IgD-negative memory B cell (primary cell): ENCODE data around the gene LRIT1. TPM values are rescaled to one million over a fixed set of nuclear protein-coding genes. Genes with fewer than 3 reads are reported as not detected.

ENCODE experiments used
- H3K27ac Mint-ChIP-seq, 3 donors: one replicate each; pipeline ENCODE4 v1.8.0; 2020 to 2022; ENCODE audit warnings: mild to moderate bottlenecking in 3 of 3, mixed read lengths in 3 of 3, moderate library complexity in 1 of 3
- H3K27me3 Mint-ChIP-seq: one replicate; pipeline ENCODE4 v1.8.0; 2021; ENCODE audit warnings: mixed read lengths
- H3K36me3 Mint-ChIP-seq: one replicate; pipeline ENCODE4 v1.8.0; 2020; ENCODE audit warnings: mild to moderate bottlenecking, mixed read lengths
- H3K4me1 Mint-ChIP-seq, 3 donors: one replicate each; pipeline ENCODE4 v1.8.0; 2020 to 2022; ENCODE audit warnings: mixed read lengths in 3 of 3, mild to moderate bottlenecking in 1 of 3
- H3K4me3 Mint-ChIP-seq, 4 donors: one replicate each; pipeline ENCODE4 v1.8.0; 2020 to 2022; ENCODE audit warnings: mild to moderate bottlenecking in 4 of 4, mixed read lengths in 4 of 4, moderate library complexity in 3 of 4
- H3K9me3 Mint-ChIP-seq, 3 donors: one replicate each; pipeline ENCODE4 v1.8.0; 2020 to 2021; ENCODE audit warnings: mixed read lengths in 3 of 3, mild to moderate bottlenecking in 1 of 3
- polyA plus RNA-seq: library from polyadenylated mRNA; unstranded; fragments of 300-500 nt; fragmentation: Illumina TruSeq; gene quantifications from one replicate; pipeline ENCODE4 v1.2.3, GENCODE V29; 2021

The LRIT1 gene
- polyA plus RNA-seq, 1 donor from 2014 or later = not detected

DNA sequence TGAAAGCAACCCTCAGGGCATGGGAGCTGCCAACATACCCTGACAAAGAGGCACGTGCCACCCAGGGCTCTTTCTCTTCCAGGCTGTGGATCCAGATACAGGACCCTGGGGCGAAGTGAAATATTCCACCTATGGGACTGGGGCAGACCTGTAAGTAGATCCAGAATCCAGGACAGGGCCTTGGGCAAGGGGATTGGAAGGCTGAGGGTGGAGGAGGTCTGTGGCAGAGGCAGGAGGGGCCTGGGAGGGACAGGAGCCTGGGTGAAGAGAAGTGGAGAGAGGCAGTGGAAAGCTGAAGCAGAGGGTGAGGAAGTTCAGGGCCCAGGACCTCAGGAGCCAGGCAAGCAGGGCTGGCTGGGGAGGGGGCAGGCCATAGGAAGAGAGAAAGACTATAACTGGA lies 29.8 kb downstream of the LRIT1 start:
- Mint-ChIP-seq H3K36me3 (no peaks in the 10 kb centered on the region), H3K9me3 (no peaks in the 10 kb centered on the region), H3K4me3 (no peak overlapping the region), H3K27ac (peak overlapping the region in 1 of 3 donors; percentile 19), H3K4me1 (no peaks in the 10 kb centered on the region), H3K27me3 (peaks cover 4% of the 10 kb centered on the region)

GRCh38 chr10:84208023-84208422 lies 33.3 kb downstream of the LRIT1 start:
- Mint-ChIP-seq H3K4me1 (peaks cover 0 to 3% (median 0%) of the 10 kb centered on the region in 3 donors), H3K27ac (no peak overlapping the region), H3K4me3 (no peak overlapping the region), H3K36me3 (no peaks in the 10 kb centered on the region), H3K27me3 (peaks cover 4% of the 10 kb centered on the region), H3K9me3 (no peaks in the 10 kb centered on the region)

DNA sequence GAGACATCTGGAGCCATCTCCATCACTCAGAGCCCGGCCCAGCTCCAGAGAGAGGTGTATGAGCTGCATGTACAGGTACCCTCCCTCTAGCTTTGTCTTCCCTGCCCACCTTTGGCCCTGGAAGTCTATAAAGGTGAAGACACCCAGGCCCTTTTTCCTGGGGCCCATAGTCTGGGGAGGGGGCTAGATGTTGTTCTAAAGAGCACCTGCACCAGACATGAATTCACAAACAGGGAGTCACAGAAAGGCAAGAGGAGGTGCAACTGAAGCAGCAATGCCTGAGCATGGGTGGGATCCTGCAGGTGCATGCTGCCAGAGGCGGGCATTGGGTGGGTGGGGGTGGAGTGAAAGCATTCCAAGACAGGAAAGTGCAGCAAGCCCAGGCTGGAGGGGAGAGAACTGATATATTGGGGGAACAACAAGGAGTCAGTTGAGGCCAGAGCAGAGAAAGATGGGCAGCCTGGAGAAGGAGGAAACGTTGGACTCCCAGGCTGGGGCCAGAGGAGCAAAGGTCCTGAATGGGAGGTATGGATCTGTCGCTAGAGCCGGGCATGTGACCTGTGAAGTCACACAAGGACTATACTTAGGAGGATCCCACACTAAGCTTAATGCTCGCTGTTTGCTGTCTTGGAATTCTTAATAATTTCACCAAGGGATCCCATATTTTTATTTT lies 35.4 kb downstream of the LRIT1 start:
- no peaks in the 10 kb centered on the region for H3K36me3 Mint-ChIP-seq
- H3K27ac Mint-ChIP-seq = no peak overlapping the region
- peaks cover 0 to 3% (median 0%) of the 10 kb centered on the region in 3 donors for H3K4me1 Mint-ChIP-seq
- H3K4me3 Mint-ChIP-seq = no peak overlapping the region
- peaks cover 4% of the 10 kb centered on the region for H3K27me3 Mint-ChIP-seq
- H3K9me3 Mint-ChIP-seq = no peaks in the 10 kb centered on the region

DNA sequence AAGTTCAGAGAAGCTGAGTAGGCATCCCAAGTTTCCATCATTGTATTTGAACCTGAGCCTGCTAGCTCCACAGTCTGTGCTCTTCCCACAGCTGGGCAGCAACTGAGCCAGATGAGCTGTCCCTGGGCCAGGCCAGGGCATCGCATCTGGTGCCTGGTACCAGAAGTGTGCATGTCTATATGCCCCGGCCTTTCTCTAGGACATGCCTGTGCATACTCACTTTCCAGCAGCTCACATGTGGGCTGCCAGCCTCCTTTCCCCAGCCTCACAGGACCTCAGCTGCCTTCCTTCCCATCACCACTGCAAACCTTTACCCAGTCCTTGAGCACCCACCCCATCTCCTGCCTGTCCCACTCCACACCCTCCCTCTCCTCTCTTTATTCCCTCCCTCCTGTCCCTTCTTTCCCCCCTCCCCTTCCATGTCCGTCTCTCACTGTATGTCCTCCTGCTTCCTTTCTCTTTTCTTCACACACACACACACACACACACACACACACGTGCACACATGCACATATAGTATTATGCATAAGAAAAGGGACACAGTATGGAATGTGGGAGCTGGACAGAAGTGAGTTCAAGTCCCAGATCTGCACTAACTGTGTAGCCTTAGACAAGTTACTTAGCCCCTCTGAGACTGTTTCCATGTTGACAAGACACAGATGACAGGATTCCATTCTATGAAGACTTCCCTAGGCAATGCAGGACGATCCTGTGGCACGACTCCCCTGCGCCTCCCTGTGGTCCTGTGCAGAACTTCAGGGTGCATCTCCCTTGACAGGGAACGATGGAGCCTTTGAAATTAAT lies 36.1 kb downstream of the LRIT1 start:
- no peak overlapping the region for H3K4me3 Mint-ChIP-seq
- peaks cover 0 to 3% (median 0%) of the 10 kb centered on the region in 3 donors for H3K4me1 Mint-ChIP-seq
- no peaks in the 10 kb centered on the region for H3K9me3 Mint-ChIP-seq
- no peaks in the 10 kb centered on the region for H3K36me3 Mint-ChIP-seq
- no peak overlapping the region for H3K27ac Mint-ChIP-seq
- H3K27me3 Mint-ChIP-seq = peaks cover 5% of the 10 kb centered on the region

DNA sequence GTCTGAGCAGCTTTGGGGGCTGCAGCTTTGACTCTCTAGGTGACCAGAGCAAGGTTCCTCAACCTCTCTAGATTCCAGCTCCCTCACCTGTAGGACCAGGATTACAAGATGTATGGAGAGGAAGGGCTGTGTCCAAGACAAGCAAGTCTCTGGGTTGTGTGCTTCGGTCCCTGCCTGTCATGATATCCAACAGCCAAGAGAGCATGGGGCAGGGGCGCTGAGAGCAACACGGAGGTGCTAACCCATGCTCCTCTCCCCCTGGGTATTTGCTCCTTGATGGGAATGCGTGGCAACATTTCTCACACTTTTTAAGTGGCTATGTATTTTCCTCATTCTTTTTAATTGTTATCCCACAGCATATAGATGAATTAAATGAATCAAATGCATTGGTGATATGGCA lies 36.7 kb downstream of the LRIT1 start:
- Mint-ChIP-seq H3K4me3 (no peak overlapping the region), H3K27me3 (peaks cover 5% of the 10 kb centered on the region), H3K27ac (no peak overlapping the region), H3K4me1 (peaks cover 0 to 3% (median 0%) of the 10 kb centered on the region in 3 donors), H3K9me3 (no peaks in the 10 kb centered on the region), H3K36me3 (no peaks in the 10 kb centered on the region)

- Mint-ChIP-seq H3K9me3 (no peaks in the 10 kb centered on the region), H3K4me1 (peaks cover 0 to 3% (median 0%) of the 10 kb centered on the region in 3 donors), H3K4me3 (no peak overlapping the region), H3K36me3 (no peaks in the 10 kb centered on the region), H3K27ac (no peak overlapping the region), H3K27me3 (peaks cover 5% of the 10 kb centered on the region)
Observed at GRCh38 chr10:84204122-84204521, 37.2 kb downstream of the LRIT1 start.

DNA sequence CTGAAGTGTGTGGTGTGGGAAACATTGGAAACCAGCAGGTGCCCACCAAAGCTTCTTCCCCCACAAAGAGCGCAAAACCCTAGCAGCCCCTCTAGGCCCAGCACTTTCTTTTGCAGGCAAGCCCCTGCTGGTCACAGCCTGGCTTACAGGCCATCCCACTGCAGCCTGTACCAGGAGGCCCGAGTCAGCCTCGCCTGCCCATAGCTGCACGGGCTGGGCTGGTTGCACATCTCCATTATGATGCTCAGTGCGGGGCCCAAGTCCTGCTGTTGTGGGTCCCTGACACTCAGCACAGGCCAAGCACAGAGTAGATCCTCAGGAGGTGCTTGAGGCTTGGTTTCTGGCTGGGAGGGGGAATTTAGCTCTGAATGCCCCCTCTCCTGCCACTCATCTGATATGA lies 39.0 kb downstream of the LRIT1 start:
- peaks cover 5% of the 10 kb centered on the region for H3K27me3 Mint-ChIP-seq
- H3K4me1 Mint-ChIP-seq = peaks cover 0 to 3% (median 0%) of the 10 kb centered on the region in 3 donors
- no peaks in the 10 kb centered on the region for H3K36me3 Mint-ChIP-seq
- H3K27ac Mint-ChIP-seq = no peak overlapping the region
- no peaks in the 10 kb centered on the region for H3K9me3 Mint-ChIP-seq
- H3K4me3 Mint-ChIP-seq = no peak overlapping the region

GRCh38 chr10:84201682-84202081 lies 39.7 kb downstream of the LRIT1 start:
- no peak overlapping the region for H3K27ac Mint-ChIP-seq
- H3K36me3 Mint-ChIP-seq = no peaks in the 10 kb centered on the region
- H3K4me3 Mint-ChIP-seq = no peak overlapping the region
- no peaks in the 10 kb centered on the region for H3K9me3 Mint-ChIP-seq
- peaks cover 0 to 3% (median 0%) of the 10 kb centered on the region in 3 donors for H3K4me1 Mint-ChIP-seq
- H3K27me3 Mint-ChIP-seq = peaks cover 6% of the 10 kb centered on the region

DNA sequence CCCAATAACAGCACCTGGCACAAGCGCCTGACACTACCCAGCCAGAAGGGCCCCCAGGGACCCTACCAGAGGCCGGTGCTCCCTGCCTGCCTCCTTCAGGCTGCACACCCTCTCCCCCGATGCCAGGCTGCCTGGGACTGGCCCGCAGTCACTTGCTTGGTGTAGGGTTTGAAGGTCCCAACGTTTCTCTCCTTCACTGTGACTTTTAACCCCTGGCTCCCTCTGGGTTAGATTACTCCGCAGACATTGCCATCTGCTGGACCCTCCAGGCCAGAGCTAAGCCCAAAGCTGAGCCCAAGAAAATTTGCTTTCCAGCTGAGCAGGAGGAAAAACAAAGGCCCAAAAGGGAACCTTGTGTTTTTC lies 40.1 kb downstream of the LRIT1 start:
- Mint-ChIP-seq H3K27me3 (peaks cover 10% of the 10 kb centered on the region), H3K36me3 (no peaks in the 10 kb centered on the region), H3K9me3 (no peaks in the 10 kb centered on the region), H3K4me3 (no peak overlapping the region), H3K4me1 (peaks cover 0 to 3% (median 0%) of the 10 kb centered on the region in 3 donors), H3K27ac (no peak overlapping the region)

- no peaks in the 10 kb centered on the region for H3K36me3 Mint-ChIP-seq
Observed at GRCh38 chr10:84200537-84201243, 40.7 kb downstream of the LRIT1 start.

GRCh38 chr10:84198206-84198915 lies 43.0 kb downstream of the LRIT1 start:
- H3K36me3 Mint-ChIP-seq = no peaks in the 10 kb centered on the region
- H3K4me3 Mint-ChIP-seq = no peak overlapping the region
- peak overlapping the region in 1 of 3 donors; percentile 85 for H3K27ac Mint-ChIP-seq
- H3K4me1 Mint-ChIP-seq = peaks cover 0 to 1% (median 0%) of the 10 kb centered on the region in 3 donors
- no peaks in the 10 kb centered on the region for H3K9me3 Mint-ChIP-seq
- peaks cover 18% of the 10 kb centered on the region for H3K27me3 Mint-ChIP-seq

More at GRCh38 chr10:84200537-84201243, 40.7 kb downstream of the LRIT1 start:
- Mint-ChIP-seq H3K27me3 (peaks cover 13% of the 10 kb centered on the region), H3K27ac (no peak overlapping the region), H3K9me3 (no peaks in the 10 kb centered on the region), H3K4me1 (peaks cover 0 to 3% (median 0%) of the 10 kb centered on the region in 3 donors), H3K4me3 (no peak overlapping the region)

GRCh38 chr10:84197643-84198042 lies 43.7 kb downstream of the LRIT1 start:
- H3K4me3 Mint-ChIP-seq = no peak overlapping the region
- H3K4me1 Mint-ChIP-seq = peaks cover 0 to 1% (median 0%) of the 10 kb centered on the region in 3 donors
- H3K9me3 Mint-ChIP-seq = no peaks in the 10 kb centered on the region
- H3K36me3 Mint-ChIP-seq = peaks cover 1% of the 10 kb centered on the region
- no peak overlapping the region for H3K27ac Mint-ChIP-seq
- peaks cover 21% of the 10 kb centered on the region for H3K27me3 Mint-ChIP-seq

DNA sequence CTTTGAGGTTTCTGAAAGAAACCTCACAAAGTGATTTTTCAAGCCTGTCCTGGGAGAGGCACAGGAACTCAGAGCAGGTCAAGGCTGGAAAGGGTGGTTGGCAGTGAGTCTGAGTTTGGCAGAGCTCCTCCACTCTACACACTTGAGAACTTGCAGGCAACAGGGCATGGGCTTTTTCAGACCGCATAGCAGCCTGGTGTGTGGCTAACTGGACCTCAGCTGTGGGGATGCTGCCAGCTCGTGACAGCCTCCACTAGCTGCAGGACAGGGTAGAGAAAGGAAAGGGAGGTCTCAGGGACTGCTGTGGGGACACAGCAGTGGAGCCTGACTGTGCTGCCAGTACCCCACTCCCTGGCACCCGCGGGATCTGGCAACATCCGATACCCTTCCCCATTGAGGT lies 44.4 kb downstream of the LRIT1 start:
- Mint-ChIP-seq H3K4me1 (peaks cover 0 to 1% (median 0%) of the 10 kb centered on the region in 3 donors), H3K27me3 (peaks cover 21% of the 10 kb centered on the region), H3K9me3 (no peaks in the 10 kb centered on the region), H3K36me3 (peaks cover 4% of the 10 kb centered on the region), H3K27ac (no peak overlapping the region), H3K4me3 (no peak overlapping the region)

- peaks cover 21% of the 10 kb centered on the region for H3K27me3 Mint-ChIP-seq
- H3K4me1 Mint-ChIP-seq = peaks cover 0 to 1% (median 1%) of the 10 kb centered on the region in 3 donors
- no peak overlapping the region for H3K27ac Mint-ChIP-seq
- peaks cover 4% of the 10 kb centered on the region for H3K36me3 Mint-ChIP-seq
- peak overlapping the region in 1 of 4 donors; percentile 52 for H3K4me3 Mint-ChIP-seq
- no peaks in the 10 kb centered on the region for H3K9me3 Mint-ChIP-seq
Observed at GRCh38 chr10:84196083-84196482, 45.3 kb downstream of the LRIT1 start.
